Hepatocyte (in vitro differentiated cells): Measurements from ENCODE around the gene M1AP. TPM values are rescaled to one million over a fixed set of nuclear protein-coding genes. Genes with fewer than 3 reads are reported as not detected.

ENCODE experiments used
- DNase-seq: peaks from one replicate; pipeline ENCODE4 v3.0.0-alpha.2; 2016; ENCODE audit warnings: low spot score
- H2AFZ ChIP-seq: fragments of 200-600 bp; sonication (generic); 2 replicates; pipeline ENCODE4 v1.6.0; 2016; ENCODE audit warnings: antibody characterized with exemption, mild to moderate bottlenecking
- H3K27ac ChIP-seq: fragments of 200-600 bp; sonication (generic); 2 replicates; pipeline ENCODE4 v1.5.1; 2016; ENCODE audit warnings: mild to moderate bottlenecking
- H3K27me3 ChIP-seq: fragments of 200-600 bp; sonication (generic); 2 replicates; pipeline ENCODE4 v1.6.1; 2016
- H3K36me3 ChIP-seq: fragments of 200-600 bp; sonication (generic); replicated peaks from 2 replicates; pipeline ENCODE4 v1.5.1; 2016; ENCODE audit warnings: low read depth; ENCODE audit not compliant: insufficient read depth
- H3K4me1 ChIP-seq: fragments of 200-600 bp; sonication (generic); 2 replicates; pipeline ENCODE4 v1.5.1; 2016; ENCODE audit warnings: mild to moderate bottlenecking, moderate library complexity; ENCODE audit not compliant: insufficient read depth
- H3K4me2 ChIP-seq: fragments of 200-600 bp; sonication (generic); 2 replicates; pipeline ENCODE4 v1.6.0; 2016
- H3K4me3 ChIP-seq: fragments of 200-600 bp; sonication (generic); 2 replicates; pipeline ENCODE4 v1.5.1; 2016; ENCODE audit warnings: mild to moderate bottlenecking
- H3K79me2 ChIP-seq: fragments of 200-600 bp; sonication (generic); 2 replicates; pipeline ENCODE4 v1.6.0; 2017; ENCODE audit warnings: mild to moderate bottlenecking
- H3K9me2 ChIP-seq: fragments of 200-600 bp; sonication (generic); replicated peaks from 2 replicates; pipeline ENCODE4 v1.6.0; 2017; ENCODE audit warnings: mild to moderate bottlenecking; ENCODE audit not compliant: insufficient read depth
- H3K9me3 ChIP-seq: fragments of 200-600 bp; sonication (generic); 2 replicates; pipeline ENCODE4 v1.5.1; 2016; ENCODE audit warnings: low read depth, mild to moderate bottlenecking
- H4K20me1 ChIP-seq: fragments of 200-600 bp; sonication (generic); 2 replicates; pipeline ENCODE4 v1.6.0; 2016; ENCODE audit warnings: mild to moderate bottlenecking; ENCODE audit not compliant: insufficient read depth, poor library complexity, severe bottlenecking
- CTCF ChIP-seq: fragments of 200-600 bp; sonication (generic); IDR thresholded peaks from 2 replicates; pipeline ENCODE4 v1.5.1; 2016; ENCODE audit warnings: antibody characterized with exemption, mild to moderate bottlenecking; ENCODE audit not compliant: poor library complexity
- EZH2 ChIP-seq: fragments of 200-600 bp; sonication (generic); IDR thresholded peaks from 2 replicates; pipeline ENCODE4 v1.6.1; 2016; ENCODE audit warnings: antibody characterized with exemption, mild to moderate bottlenecking, borderline replicate concordance
- EZH2phosphoT487 ChIP-seq: fragments of 200-600 bp; sonication (generic); IDR thresholded peaks from one replicate; pipeline ENCODE4 v1.6.1; 2018; ENCODE audit warnings: antibody characterized with exemption, mild to moderate bottlenecking, low read depth, moderate library complexity; ENCODE audit not compliant: unreplicated experiment, severe bottlenecking
- WGBS: methylation state at CpG from one replicate; pipeline ENCODE4 v1.1.6; 2016; ENCODE audit warnings: low lambda C conversion rate; ENCODE audit errors: missing lambda C conversion rate; 5-methylcytosine and 5-hydroxymethylcytosine counted together
- polyA plus RNA-seq: library from polyadenylated mRNA; unstranded; fragments of >200 nt; fragmentation: Nextera tagmentation; extraction: Ambion mirVana; gene quantifications from 2 replicates; pipeline ENCODE4 v1.2.1, GENCODE V29; 2016
- total RNA-seq: library from RNA; depleted of rRNA; stranded (reverse); fragments of >200 nt; gene quantifications from 2 replicates; pipeline ENCODE4 v1.2.3, GENCODE V29; 2014

The M1AP gene
- total and polyA plus RNA-seq, 2 experiments from 2014 or later = 0.30 to 0.70 TPM

DNA sequence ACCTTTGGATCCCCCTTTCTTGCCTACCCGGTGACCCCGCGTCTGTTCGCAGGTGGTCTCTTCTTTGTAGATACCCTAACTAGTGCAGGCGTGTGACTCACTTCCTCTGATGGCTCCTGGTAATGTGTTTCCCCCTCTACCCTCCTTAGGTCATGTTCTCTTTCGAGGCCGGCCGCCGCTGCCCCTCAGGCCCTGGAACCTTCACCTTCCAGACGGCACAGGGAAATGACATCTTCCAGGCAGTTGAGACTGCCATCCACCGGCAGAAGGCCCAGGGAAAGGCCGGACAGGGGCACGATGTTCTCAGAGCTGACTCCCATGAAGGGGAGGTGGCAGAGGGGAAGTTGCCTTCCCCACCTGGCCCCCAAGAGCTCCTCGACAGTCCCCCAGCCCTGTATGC lies 92.0 kb downstream of the M1AP start:
- no peaks in the 10 kb centered on the region for H4K20me1 ChIP-seq
- no peak overlapping the region for H2AFZ ChIP-seq
- no peak overlapping the region for H3K27ac ChIP-seq
- 96% methylated on average over 13 of the region's 14 CpGs for WGBS
- H3K9me2 ChIP-seq = no peaks in the 10 kb centered on the region
- H3K27me3 ChIP-seq = peaks cover 11% of the 10 kb centered on the region
- no peak overlapping the region for H3K4me3 ChIP-seq
- H3K4me1 ChIP-seq = peaks cover 12% of the 10 kb centered on the region
- no peaks in the 10 kb centered on the region for H3K79me2 ChIP-seq
- no peaks in the 10 kb centered on the region for H3K36me3 ChIP-seq
- H3K9me3 ChIP-seq = no peaks in the 10 kb centered on the region
- TF ChIP-seq EZH2phosphoT487 = no peak
- TF ChIP-seq EZH2 = no peak
- TF ChIP-seq CTCF = no peak
- DNase-seq = no peak
- H3K4me2 ChIP-seq = no peak overlapping the region

DNA sequence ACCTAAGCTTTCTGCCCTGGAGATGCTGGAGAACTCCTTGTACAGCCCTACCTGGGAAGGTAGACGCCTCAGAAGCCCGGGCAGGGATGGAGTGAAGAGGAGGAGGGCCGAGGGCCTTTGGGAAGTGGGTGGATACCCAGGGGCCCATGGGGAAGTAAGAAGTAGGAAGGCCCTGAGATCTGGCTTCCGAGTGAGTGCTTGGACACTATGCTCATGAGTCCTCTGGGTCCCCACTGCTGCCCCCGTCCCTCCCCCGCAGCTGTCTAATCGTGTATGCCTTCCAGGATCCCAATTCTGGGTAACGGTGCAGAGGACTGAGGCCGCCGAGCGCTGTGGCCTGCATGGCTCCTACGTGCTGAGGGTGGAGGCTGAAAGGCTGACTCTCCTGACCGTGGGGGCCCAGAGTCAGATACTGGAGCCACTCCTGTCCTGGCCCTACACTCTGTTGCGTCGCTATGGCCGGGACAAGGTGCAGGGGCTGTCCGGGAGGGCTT lies 92.5 kb downstream of the M1AP start:
- Histone ChIP-seq H2AFZ (peak overlapping the region; percentile 82), H3K4me3 (peak overlapping the region; percentile 82)
- 73% methylated on average over 17 of the region's 17 CpGs for WGBS

GRCh38 chr2:74554820-74555531 lies 93.2 kb downstream of the M1AP start:
- Histone ChIP-seq H3K9me2 (no peaks in the 10 kb centered on the region), H2AFZ (peak overlapping the region; percentile 82), H3K9me3 (no peaks in the 10 kb centered on the region), H3K27me3 (peaks cover 5% of the 10 kb centered on the region), H3K4me2 (peak overlapping the region; percentile 89), H3K79me2 (no peaks in the 10 kb centered on the region), H3K27ac (peak overlapping the region; percentile 94), H3K36me3 (no peaks in the 10 kb centered on the region), H4K20me1 (no peaks in the 10 kb centered on the region), H3K4me1 (peaks cover 12% of the 10 kb centered on the region), H3K4me3 (peak overlapping the region; percentile 82)
- peak; percentile 73 for DNase-seq
- no peak for TF ChIP-seq CTCF
- no peak for TF ChIP-seq EZH2phosphoT487
- TF ChIP-seq EZH2 = no peak
- WGBS = 2% methylated on average over 57 of the region's 58 CpGs

More for the DNA sequence above, 92.5 kb downstream of the M1AP start:
- Histone ChIP-seq H3K4me2 (peak overlapping the region; percentile 89), H3K27me3 (peaks cover 11% of the 10 kb centered on the region), H3K79me2 (no peaks in the 10 kb centered on the region), H3K36me3 (no peaks in the 10 kb centered on the region), H3K9me2 (no peaks in the 10 kb centered on the region), H3K4me1 (peaks cover 12% of the 10 kb centered on the region), H3K27ac (no peak overlapping the region), H4K20me1 (no peaks in the 10 kb centered on the region), H3K9me3 (no peaks in the 10 kb centered on the region)
- TF ChIP-seq EZH2 (no peak), EZH2phosphoT487 (no peak), CTCF (no peak)
- DNase-seq = no peak
